HG03159 (cell line): ENCODE data around the gene SORCS2.

Source experiments
- ATAC-seq: cut with Tn5 transposase; IDR thresholded peaks from one replicate; pipeline ENCODE4 v1.9.1; 2021; ENCODE audit warnings: mild to moderate bottlenecking, moderate library complexity; ENCODE audit not compliant: unreplicated experiment

Gene SORCS2

GRCh38 chr4:7192252-7193029 is at the start of gene SORCS2:
TSS of gene SORCS2 (plus strand) at chr4:7192538.
- peak; percentile 74 for ATAC-seq

- ATAC-seq: no peak
These were observed 47.7 kb upstream of the SORCS2 start for GRCh38 chr4:7144374-7145290.

GRCh38 chr4:7145291-7145934 is 46.9 kb upstream of the SORCS2 start:
- ATAC-seq: no peak

GRCh38 chr4:7146059-7146785 is 46.1 kb upstream of the SORCS2 start:
- no peak for ATAC-seq

- ATAC-seq: no peak
These were observed 45.6 kb upstream of the SORCS2 start for GRCh38 chr4:7146786-7147115.

- no peak for ATAC-seq
These were observed 45.1 kb upstream of the SORCS2 start for GRCh38 chr4:7147261-7147660.

- no peak for ATAC-seq
These were observed 44.6 kb upstream of the SORCS2 start for GRCh38 chr4:7147661-7148310.

- no peak for ATAC-seq
These were observed 44.0 kb upstream of the SORCS2 start for GRCh38 chr4:7148337-7148736.

GRCh38 chr4:7150036-7150635 is 42.2 kb upstream of the SORCS2 start:
- ATAC-seq: no peak

- ATAC-seq: no peak
These were observed 40.6 kb upstream of the SORCS2 start for GRCh38 chr4:7151668-7152227.

GRCh38 chr4:7153711-7154110 is 38.6 kb upstream of the SORCS2 start:
- ATAC-seq: no peak

- ATAC-seq: no peak
These were observed 37.9 kb upstream of the SORCS2 start for GRCh38 chr4:7154351-7154981.

GRCh38 chr4:7155590-7156071 is 36.7 kb upstream of the SORCS2 start:
- no peak for ATAC-seq

- no peak for ATAC-seq
These were observed 36.0 kb upstream of the SORCS2 start for GRCh38 chr4:7156328-7156727.

GRCh38 chr4:7156761-7157488 is 35.4 kb upstream of the SORCS2 start:
- no peak for ATAC-seq

- ATAC-seq: no peak
These were observed 34.7 kb upstream of the SORCS2 start for GRCh38 chr4:7157666-7158065.

- ATAC-seq: no peak
These were observed 34.1 kb upstream of the SORCS2 start for GRCh38 chr4:7158081-7158750.

GRCh38 chr4:7158991-7159390 is 33.3 kb upstream of the SORCS2 start:
- ATAC-seq: no peak
